Brain microvascular endothelial cell (primary cell): ENCODE measurements around the gene LTF.

Experiments
- DNase-seq: peaks from one replicate; pipeline ENCODE4 v3.0.0-alpha.2; 2020
- H3K27ac ChIP-seq: fragments of 250-450 bp; sonication (Bioruptor Pico); 2 replicates; pipeline ENCODE4 v1.5.1; 2020; ENCODE audit warnings: mild to moderate bottlenecking, moderate library complexity
- H3K27me3 ChIP-seq: fragments of 250-450 bp; sonication (Bioruptor Pico); replicated peaks from 2 replicates; pipeline ENCODE4 v1.5.1; 2020; ENCODE audit warnings: mild to moderate bottlenecking
- H3K36me3 ChIP-seq: fragments of 250-450 bp; sonication (Bioruptor Pico); replicated peaks from 2 replicates; pipeline ENCODE4 v1.5.1; 2020; ENCODE audit warnings: mild to moderate bottlenecking
- H3K4me3 ChIP-seq: 2 replicates; pipeline ENCODE4 v1.5.1; 2011; ENCODE audit warnings: low read depth, mild to moderate bottlenecking, control low read depth, low read length, moderate library complexity
- in situ Hi-C: cut with HindIII; loops from 2 replicates; pipeline ENCODE4 v1.10.0; 2017; ENCODE audit warnings: low sequenced_read_pairs, low pct_ligation_motif_present
- TF ChIP-seq, protein P1 (sequence below): IDR thresholded peaks from 2 replicates; pipeline ENCODE4 v1.5.1; 2011; ENCODE audit warnings: low read depth, mild to moderate bottlenecking, moderate library complexity, low read length, control low read depth, inconsistent platforms; ENCODE audit errors: missing control alignments

The LTF gene

DNA sequence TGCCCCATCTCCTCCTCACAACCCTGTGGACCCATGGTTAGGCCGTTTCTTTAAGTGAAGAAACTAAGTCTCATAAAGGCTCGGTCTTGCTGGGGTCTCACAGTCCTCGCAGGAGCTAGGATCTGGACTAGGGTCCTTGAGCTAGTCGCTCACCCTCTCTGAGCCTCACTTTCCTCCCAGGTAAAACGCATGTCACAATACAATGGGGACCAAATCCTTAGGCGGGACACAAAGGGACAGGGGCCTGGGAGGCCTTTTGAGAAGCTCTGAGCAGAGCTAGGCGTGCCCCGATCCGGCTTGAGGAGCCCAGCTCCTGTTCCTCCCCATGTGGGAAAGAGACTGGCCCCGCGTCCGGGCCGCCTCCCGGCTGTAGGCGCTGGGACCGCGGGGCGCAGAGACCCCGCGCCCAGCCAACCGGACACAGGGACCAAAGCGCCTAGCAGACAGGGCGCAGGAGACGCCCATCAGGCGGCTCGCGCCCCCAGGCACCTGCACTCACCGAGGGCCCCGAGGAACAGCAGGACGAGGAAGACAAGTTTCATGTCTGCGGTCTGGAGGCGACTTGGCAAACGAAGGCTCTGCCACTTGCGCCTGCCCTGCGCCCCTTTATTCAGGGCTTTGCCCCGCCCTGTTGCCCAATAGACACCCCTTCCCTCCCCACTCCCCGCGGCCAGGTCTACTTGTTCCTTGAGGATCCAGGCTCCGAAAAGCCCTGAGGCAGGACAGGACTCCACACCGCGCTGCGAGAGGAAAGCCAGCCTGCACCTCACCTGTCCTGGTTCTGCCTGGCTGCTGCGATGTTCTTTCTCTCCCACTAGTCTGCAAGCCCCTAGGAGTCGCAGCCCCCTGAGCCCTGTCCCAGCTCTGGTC is at the start of gene LTF:
Gene LTF (minus strand): TSS at position 580 of the 870 bp plus-strand sequence. CDS start 38 bp downstream, at position 542.
- no peak within 1 kb of the TSS for H3K4me3 ChIP-seq
- TF ChIP-seq, protein P1, sequence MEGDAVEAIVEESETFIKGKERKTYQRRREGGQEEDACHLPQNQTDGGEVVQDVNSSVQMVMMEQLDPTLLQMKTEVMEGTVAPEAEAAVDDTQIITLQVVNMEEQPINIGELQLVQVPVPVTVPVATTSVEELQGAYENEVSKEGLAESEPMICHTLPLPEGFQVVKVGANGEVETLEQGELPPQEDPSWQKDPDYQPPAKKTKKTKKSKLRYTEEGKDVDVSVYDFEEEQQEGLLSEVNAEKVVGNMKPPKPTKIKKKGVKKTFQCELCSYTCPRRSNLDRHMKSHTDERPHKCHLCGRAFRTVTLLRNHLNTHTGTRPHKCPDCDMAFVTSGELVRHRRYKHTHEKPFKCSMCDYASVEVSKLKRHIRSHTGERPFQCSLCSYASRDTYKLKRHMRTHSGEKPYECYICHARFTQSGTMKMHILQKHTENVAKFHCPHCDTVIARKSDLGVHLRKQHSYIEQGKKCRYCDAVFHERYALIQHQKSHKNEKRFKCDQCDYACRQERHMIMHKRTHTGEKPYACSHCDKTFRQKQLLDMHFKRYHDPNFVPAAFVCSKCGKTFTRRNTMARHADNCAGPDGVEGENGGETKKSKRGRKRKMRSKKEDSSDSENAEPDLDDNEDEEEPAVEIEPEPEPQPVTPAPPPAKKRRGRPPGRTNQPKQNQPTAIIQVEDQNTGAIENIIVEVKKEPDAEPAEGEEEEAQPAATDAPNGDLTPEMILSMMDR = no peak
- no peak within 1 kb of the TSS for H3K27ac ChIP-seq
- in situ Hi-C loops = no loop called here
- no peaks in the 10 kb centered on the region for H3K36me3 ChIP-seq
- peaks cover 34% of the 10 kb centered on the region for H3K27me3 ChIP-seq
- no peak for DNase-seq

DNA sequence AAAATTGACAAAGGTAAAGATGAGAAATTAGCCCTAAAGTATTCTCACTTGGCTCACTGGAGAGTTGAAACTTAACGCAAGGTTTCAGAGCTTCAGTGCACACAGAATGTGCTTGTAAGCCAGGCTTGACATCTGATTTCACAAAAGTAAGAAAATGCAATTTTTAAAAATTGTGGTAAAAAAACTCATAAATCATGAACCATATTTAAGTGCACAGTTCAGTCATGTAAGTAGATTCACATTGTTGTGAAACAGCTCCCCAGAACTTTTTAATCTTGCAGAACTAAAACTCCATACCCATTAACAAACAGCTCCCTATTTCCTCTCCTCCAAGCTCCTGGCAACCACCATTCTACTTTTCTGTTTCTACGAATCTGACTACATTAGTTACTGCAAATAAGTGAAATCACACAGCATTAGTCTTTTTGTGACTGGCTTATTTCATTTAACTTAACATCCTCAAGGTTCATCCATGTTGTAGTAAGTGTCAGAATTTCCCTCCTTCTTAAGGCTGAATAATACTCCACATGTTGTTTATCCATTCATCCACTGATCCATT is 47.6 kb upstream of the LTF start:
- Histone ChIP-seq H3K4me3 (no peak overlapping the region), H3K36me3 (no peaks in the 10 kb centered on the region), H3K27me3 (no peaks in the 10 kb centered on the region), H3K27ac (no peak overlapping the region)
- no peak for DNase-seq
- TF ChIP-seq, protein P1 = no peak
- in situ Hi-C loops = no loop called here

DNA sequence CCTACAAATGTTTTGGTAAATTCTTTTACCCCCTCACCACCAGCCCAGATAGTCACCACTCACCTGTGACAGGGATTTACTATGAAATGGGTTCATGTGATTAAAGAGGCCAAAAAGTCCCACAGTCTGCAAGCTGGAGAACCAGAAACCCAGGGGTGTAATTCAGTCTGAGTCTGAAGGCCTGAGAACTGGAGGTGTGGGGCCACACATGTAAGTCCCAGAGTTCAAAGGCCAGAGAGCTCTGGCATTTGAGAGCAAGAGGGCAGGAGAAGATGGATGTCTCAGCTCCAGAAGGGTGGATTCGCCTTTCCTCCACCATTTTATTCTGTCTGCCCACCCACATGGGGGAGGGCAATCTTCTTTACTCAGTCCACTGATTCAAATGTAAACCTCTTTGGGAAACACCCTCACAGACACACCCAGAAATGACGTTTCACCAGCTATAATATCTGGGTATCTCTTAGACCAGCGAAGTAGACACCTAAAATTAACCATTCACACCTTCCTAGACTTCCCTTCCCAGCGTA is 45.0 kb upstream of the LTF start:
- TF ChIP-seq, protein P1 = no peak
- no peaks in the 10 kb centered on the region for H3K36me3 ChIP-seq
- no peak overlapping the region for H3K27ac ChIP-seq
- no peak overlapping the region for H3K4me3 ChIP-seq
- in situ Hi-C loops = no loop called here
- no peaks in the 10 kb centered on the region for H3K27me3 ChIP-seq
- no peak for DNase-seq

DNA sequence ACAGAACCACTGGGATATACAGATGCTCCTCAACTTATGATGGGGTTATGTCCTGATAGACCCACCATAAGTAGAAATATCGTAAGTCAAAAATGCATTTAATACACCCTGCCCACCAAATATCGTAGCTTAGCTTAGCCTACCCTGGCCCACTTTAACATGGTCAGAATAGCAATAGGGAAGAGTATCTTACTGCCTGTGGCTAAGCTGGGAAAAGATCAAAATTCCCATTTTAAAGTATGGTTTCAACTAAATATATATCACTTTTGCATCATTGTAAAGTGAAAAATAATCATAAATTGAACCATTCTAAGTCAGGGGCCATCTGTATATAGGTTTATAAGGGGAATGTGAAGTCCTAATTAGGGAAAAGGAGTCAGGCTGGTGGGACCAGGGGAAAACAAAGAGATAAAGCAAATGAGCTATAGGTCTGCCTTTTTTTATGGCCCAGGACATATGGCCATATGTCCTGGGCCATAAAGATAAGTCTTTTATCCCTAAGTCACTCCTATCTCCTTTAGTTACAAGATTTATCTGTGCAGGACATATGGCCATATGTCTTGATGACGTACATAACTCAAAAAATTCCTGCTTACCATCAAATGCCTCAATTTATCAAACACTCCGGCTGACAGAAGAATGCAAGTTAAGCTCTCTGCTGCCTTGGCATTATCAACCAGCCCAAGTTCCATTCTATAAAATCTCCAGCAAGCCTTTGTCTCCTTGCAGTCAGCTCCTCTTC is 44.3 kb upstream of the LTF start:
- TF ChIP-seq, protein P1 = no peak
- Histone ChIP-seq H3K27ac (no peak overlapping the region), H3K36me3 (no peaks in the 10 kb centered on the region), H3K27me3 (no peaks in the 10 kb centered on the region), H3K4me3 (no peak overlapping the region)
- in situ Hi-C loops = no loop called here
- no peak for DNase-seq

DNA sequence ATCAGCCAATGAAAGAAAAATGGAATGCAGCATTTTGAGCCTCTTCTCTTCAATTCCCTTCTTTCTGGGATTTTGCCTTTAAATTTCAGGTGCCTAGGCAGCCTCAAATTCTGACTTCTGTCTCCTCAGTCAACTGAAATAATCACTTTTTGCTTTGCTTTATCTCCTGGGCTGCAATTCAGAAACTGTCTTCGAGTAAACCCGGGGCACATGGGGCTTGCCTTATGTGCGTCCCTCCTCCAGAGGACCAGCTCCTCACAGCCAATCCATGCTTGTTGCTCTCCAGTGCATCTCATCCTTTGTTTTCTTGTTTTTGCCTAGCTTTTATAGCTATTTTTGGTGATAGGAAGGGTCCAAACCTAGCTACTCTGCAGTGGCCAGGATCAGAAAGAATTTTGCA is 41.8 kb upstream of the LTF start:
- H3K4me3 ChIP-seq = no peak overlapping the region
- no peaks in the 10 kb centered on the region for H3K27me3 ChIP-seq
- H3K36me3 ChIP-seq = no peaks in the 10 kb centered on the region
- H3K27ac ChIP-seq = no peak overlapping the region
- TF ChIP-seq, protein P1 = no peak
- no peak for DNase-seq
- in situ Hi-C loops = no loop called here
